H1 (cell line): ENCODE results near the gene CHD1L. TPM values are rescaled to one million over a fixed set of nuclear protein-coding genes. Genes with fewer than 3 reads are reported as not detected.

Experiments
- CTCF ChIA-PET: fragments of 300-600 bp; sonication (Branson Sonifier 250); formaldehyde crosslinking; loops from one replicate; lab custom pipeline; 2021; ENCODE audit not compliant: partially characterized antibody; lab: Charles Lee
- POLR2A ChIA-PET: fragments of 300-600 bp; sonication (Branson Sonifier 250); formaldehyde crosslinking; loops from one replicate; lab custom pipeline; 2021; ENCODE audit warnings: inconsistent platforms; ENCODE audit not compliant: partially characterized antibody; lab: Charles Lee
- DNase-seq, 2 experiments: peaks; one replicate each; pipeline versions ENCODE4 v3.0.0 to v3.0.0-alpha.2; 2010 to 2022; ENCODE audit warnings: low spot score in 2 of 2, low read depth in 1 of 2, mixed read lengths in 1 of 2
- FAIRE-seq: peaks from 2 replicates; lab custom pipeline; 2011; peaks lifted over from hg19 to GRCh38; lab: Jason Lieb, UNC
- H2AFZ ChIP-seq: 2 replicates; pipeline ENCODE4 v1.8.1; 2012; ENCODE audit warnings: low read length, inconsistent platforms
- H2AK5ac ChIP-seq: 2 replicates; pipeline ENCODE4 v1.6.1; 2013; ENCODE audit warnings: low read depth, low read length
- H2BK120ac ChIP-seq: replicated peaks from 2 replicates; pipeline ENCODE3; 2013; ENCODE audit warnings: low read depth, low read length, inconsistent platforms
- H2BK12ac ChIP-seq: 2 replicates; pipeline ENCODE4 v1.6.1; 2013; ENCODE audit warnings: low read depth, low read length
- H2BK15ac ChIP-seq: 2 replicates; pipeline ENCODE4 v1.6.1; 2013; ENCODE audit warnings: low read length
- H2BK20ac ChIP-seq: 2 replicates; pipeline ENCODE4 v1.6.1; 2013; ENCODE audit warnings: low read length
- H2BK5ac ChIP-seq: 2 replicates; pipeline ENCODE4 v1.6.1; 2013; ENCODE audit warnings: low read depth, low read length
- H3K14ac ChIP-seq: 2 replicates; pipeline ENCODE4 v1.6.1; 2013; ENCODE audit warnings: inconsistent platforms; ENCODE audit not compliant: insufficient read length
- H3K18ac ChIP-seq: 2 replicates; pipeline ENCODE4 v1.6.1; 2013; ENCODE audit warnings: low read length; ENCODE audit errors: extremely low read depth
- H3K23ac ChIP-seq: 2 replicates; pipeline ENCODE4 v1.6.1; 2013; ENCODE audit warnings: inconsistent platforms; ENCODE audit not compliant: insufficient read length
- H3K23me2 ChIP-seq: 2 replicates; pipeline ENCODE4 v1.6.1; 2013; ENCODE audit warnings: low read depth, low read length
- H3K27ac ChIP-seq: 2 replicates; pipeline ENCODE4 v1.6.1; 2011; ENCODE audit warnings: low read depth, low read length, inconsistent platforms
- H3K27me3 ChIP-seq, 4 experiments: replicated peaks in 1 of 4; 1 replicate in 1 of 4; 2 replicates in 3 of 4; pipeline versions ENCODE4 v1.6.1 to v1.8.1; 2011 to 2013; ENCODE audit warnings: low read length in 3 of 4, mild to moderate bottlenecking in 3 of 4, inconsistent platforms in 2 of 4, mixed read lengths in 2 of 4, moderate library complexity in 1 of 4; ENCODE audit not compliant: control insufficient read depth in 3 of 4, insufficient read depth in 3 of 4; ENCODE audit errors: extremely low read depth in 1 of 4
- H3K36me3 ChIP-seq, 4 experiments: 2 replicates each; pipeline versions ENCODE4 v1.6.1 to v1.8.1; 2011 to 2013; ENCODE audit warnings: mild to moderate bottlenecking in 4 of 4, low read length in 3 of 4, moderate library complexity in 2 of 4, control low read depth in 1 of 4, inconsistent platforms in 1 of 4; ENCODE audit not compliant: insufficient read depth in 4 of 4, control insufficient read depth in 2 of 4
- H3K4ac ChIP-seq: replicated peaks from 2 replicates; pipeline ENCODE3; 2013; ENCODE audit warnings: low read length, low read depth, mixed read lengths, inconsistent platforms; ENCODE audit not compliant: insufficient read length
- H3K4me1 ChIP-seq, 4 experiments: replicated peaks in 1 of 4; 1 replicate in 1 of 4; 2 replicates in 3 of 4; pipeline versions ENCODE4 v1.6.1 to v1.8.1; 2011 to 2013; ENCODE audit warnings: low read length in 3 of 4, inconsistent platforms in 2 of 4, mixed read lengths in 1 of 4; ENCODE audit not compliant: insufficient read depth in 4 of 4, control insufficient read depth in 3 of 4
- H3K4me2 ChIP-seq, 2 experiments: 2 replicates each; pipeline versions ENCODE4 v1.6.1 to v1.8.1; 2011 to 2013; ENCODE audit warnings: low read depth in 2 of 2, low read length in 2 of 2, control low read depth in 1 of 2, inconsistent platforms in 1 of 2, mild to moderate bottlenecking in 1 of 2; ENCODE audit not compliant: insufficient read depth in 1 of 2
- H3K4me3 ChIP-seq, 4 experiments: fragments of 200-600, 300-600 bp in 1 of 4; sonication (generic), shearing (Covaris generic), sonication (Bioruptor Twin) in 1 of 4; 2 replicates each; pipeline versions ENCODE4 v1.5.1 to v1.8.1; 2011 to 2016; ENCODE audit warnings: low read length in 4 of 4, low read depth in 3 of 4, control low read depth in 2 of 4, inconsistent platforms in 2 of 4, mild to moderate bottlenecking in 2 of 4, mixed read lengths in 1 of 4, moderate library complexity in 1 of 4; ENCODE audit not compliant: insufficient read depth in 2 of 4; ENCODE audit errors: extremely low read depth in 1 of 4
- H3K56ac ChIP-seq: replicated peaks from 2 replicates; pipeline ENCODE3; 2013; ENCODE audit warnings: low read depth, mild to moderate bottlenecking, mixed read lengths, low read length, inconsistent platforms; ENCODE audit not compliant: insufficient read length
- H3K79me1 ChIP-seq: 2 replicates; pipeline ENCODE4 v1.6.1; 2013; ENCODE audit warnings: low read depth, low read length, control low read depth
- H3K79me2 ChIP-seq, 2 experiments: 2 replicates each; pipeline versions ENCODE4 v1.6.1 to v1.8.1; 2012 to 2013; ENCODE audit warnings: low read length in 2 of 2, mild to moderate bottlenecking in 2 of 2, inconsistent platforms in 1 of 2; ENCODE audit not compliant: insufficient read depth in 2 of 2, control insufficient read depth in 1 of 2
- H3K9ac ChIP-seq, 4 experiments: replicated peaks in 1 of 4; 1 replicate in 1 of 4; 2 replicates in 3 of 4; pipeline versions ENCODE4 v1.6.1 to v1.8.1; 2011 to 2013; ENCODE audit warnings: low read depth in 3 of 4, low read length in 3 of 4, control low read depth in 2 of 4, mild to moderate bottlenecking in 2 of 4, moderate library complexity in 2 of 4, inconsistent platforms in 1 of 4; ENCODE audit errors: extremely low read depth in 1 of 4
- H3K9me3 ChIP-seq, 2 experiments: 2 replicates each; pipeline versions ENCODE4 v1.6.1 to v1.8.1; 2012 to 2013; ENCODE audit warnings: mild to moderate bottlenecking in 2 of 2, moderate library complexity in 2 of 2, control low read depth in 1 of 2, inconsistent platforms in 1 of 2, low read depth in 1 of 2, low read length in 1 of 2, mixed read lengths in 1 of 2; ENCODE audit not compliant: insufficient read depth in 2 of 2
- H4K20me1 ChIP-seq, 2 experiments: replicated peaks in 1 of 2; 2 replicates each; pipeline versions ENCODE3 to v1.8.1; 2011 to 2013; ENCODE audit warnings: inconsistent platforms in 2 of 2, low read length in 2 of 2, mild to moderate bottlenecking in 1 of 2; ENCODE audit not compliant: insufficient read depth in 2 of 2, control insufficient read depth in 1 of 2
- H4K5ac ChIP-seq: 2 replicates; pipeline ENCODE4 v1.6.1; 2013; ENCODE audit warnings: low read length, low read depth, mixed read lengths, inconsistent platforms; ENCODE audit not compliant: insufficient read length
- H4K8ac ChIP-seq: 2 replicates; pipeline ENCODE4 v1.8.0; 2013; ENCODE audit warnings: mild to moderate bottlenecking, moderate library complexity, low read length, inconsistent platforms; ENCODE audit not compliant: insufficient read depth; ENCODE audit errors: extremely low read depth
- H4K91ac ChIP-seq: replicated peaks from 2 replicates; pipeline ENCODE3; 2013; ENCODE audit warnings: low read length, mixed read lengths, inconsistent platforms; ENCODE audit not compliant: insufficient read length
- BRCA1 ChIP-seq: IDR thresholded peaks from 2 replicates; pipeline ENCODE4 v1.6.1; 2012; ENCODE audit warnings: low read depth, low read length, improper control_type of control experiment
- CEBPB ChIP-seq: IDR thresholded peaks from 2 replicates; pipeline ENCODE4 v1.6.1; 2012; ENCODE audit warnings: low read depth, low read length
- CREB1 ChIP-seq: IDR thresholded peaks from 2 replicates; pipeline ENCODE4 v1.6.1; 2012; ENCODE audit warnings: inconsistent platforms
- CTBP2 ChIP-seq: IDR thresholded peaks from 2 replicates; pipeline ENCODE4 v1.7.0; 2011; ENCODE audit warnings: borderline replicate concordance, mild to moderate bottlenecking, moderate library complexity, mixed read lengths, low read length; ENCODE audit not compliant: insufficient read depth, insufficient read length
- KDM5A ChIP-seq: fragments of 200-600 bp; IDR thresholded peaks from 2 replicates; pipeline ENCODE4 v1.7.1; 2012; ENCODE audit warnings: mild to moderate bottlenecking, low read length, inconsistent platforms, mixed read lengths
- MAFK ChIP-seq: IDR thresholded peaks from 2 replicates; pipeline ENCODE4 v1.6.1; 2012; ENCODE audit warnings: low read depth, mild to moderate bottlenecking, improper control_type of control experiment, low read length
- SIRT6 ChIP-seq: IDR thresholded peaks from one replicate; pipeline ENCODE4 v1.7.1; 2012; ENCODE audit warnings: low read length, inconsistent platforms
- TBP ChIP-seq: IDR thresholded peaks from 2 replicates; pipeline ENCODE4 v1.6.1; 2011; ENCODE audit warnings: low read depth, low read length, improper control_type of control experiment
- WGBS, 2 experiments: shearing (Covaris generic) in 1 of 2; methylation state at CpG; one replicate each; pipeline versions ENCODE4 v1.1.6 to v1.1.7; 2013 to 2015; ENCODE audit warnings: low lambda C conversion rate in 2 of 2, mixed read lengths in 2 of 2, inconsistent platforms in 1 of 2, low coverage in 1 of 2, missing lambda C conversion rate in 1 of 2; ENCODE audit not compliant: insufficient replicate concordance in 2 of 2, insufficient coverage in 1 of 2, insufficient read length in 1 of 2; ENCODE audit errors: extremely low coverage in 1 of 2, missing lambda C conversion rate in 1 of 2; 5-methylcytosine and 5-hydroxymethylcytosine counted together
- polyA plus RNA-seq, 7 experiments: library from polyadenylated mRNA; depleted of rRNA in 3 of 7; stranded (reverse) in 5 of 7; unstranded in 2 of 7; fragments of >200 nt in 5 of 7; fragments of 200-250 nt in 2 of 7; gene quantifications; 1 replicate in 5 of 7; 2 replicates in 1 of 7; 4 replicates in 1 of 7; pipeline versions ENCODE4 v1.2.1 to v1.2.3, GENCODE V29; 2011 to 2013; ENCODE audit warnings: missing spikeins in 2 of 7, mixed read lengths in 2 of 7
- total RNA-seq: library from RNA; stranded (reverse); fragmentation: NEBNext Ultra II Directional; extraction: Animal tissue kit (Norgen Biotek cat#: 25700); gene quantifications from 2 replicates; pipeline ENCODE4 v1.2.1, GENCODE V29; 2021

Gene CHD1L
- total and polyA plus RNA-seq, 2 of the 8 experiments (the other 6 are each of a cell fraction or from before 2014, with no cell fraction given), result 20.2 to 51.2 TPM

GRCh38 chr1:147201786-147202185 lies 40.7 kb upstream of the CHD1L start:
- Histone ChIP-seq H3K14ac (no peak overlapping the region), H3K79me2 (no peaks in the 10 kb centered on the region), H3K18ac (no peak overlapping the region), H3K9me3 (no peaks in the 10 kb centered on the region), H2BK15ac (no peak overlapping the region), H3K4me1 (no peaks in the 10 kb centered on the region), H3K36me3 (no peaks in the 10 kb centered on the region), H3K56ac (no peak overlapping the region), H2BK12ac (no peak overlapping the region), H2BK5ac (no peak overlapping the region), H4K8ac (no peak overlapping the region), H3K23ac (no peak overlapping the region), H4K91ac (no peak overlapping the region), H4K20me1 (no peaks in the 10 kb centered on the region), H3K23me2 (no peaks in the 10 kb centered on the region), H3K4me2 (no peak overlapping the region), H4K5ac (no peak overlapping the region), H3K79me1 (no peaks in the 10 kb centered on the region), H3K27me3 (no peaks in the 10 kb centered on the region), H2AFZ (no peak overlapping the region), H2BK120ac (no peak overlapping the region), H2AK5ac (no peak overlapping the region), H3K27ac (no peak overlapping the region), H3K4me3 (no peak overlapping the region), H3K4ac (no peak overlapping the region), H2BK20ac (no peak overlapping the region), H3K9ac (no peak overlapping the region)
- FAIRE-seq, result no peak
- POLR2A ChIA-PET, result interaction anchor here (2.1 kb wide), 1 partner anchor 29 kb away, joined by 6 read pairs; no protein-coding TSS in a partner anchor
- 100% methylated on average over 1 of the region's 1 CpG; no CpG with 5 or more reads in 1 of the 2 experiments for WGBS, 2 experiments
- CTCF ChIA-PET, result no interaction called here
- no peak for DNase-seq
- TF ChIP-seq CTBP2, result no peak
- no peak for TF ChIP-seq CREB1
- TF ChIP-seq TBP, result no peak
- TF ChIP-seq KDM5A, result no peak
- TF ChIP-seq SIRT6, result no peak
- TF ChIP-seq CEBPB, result no peak
- TF ChIP-seq BRCA1, result no peak
- no peak for TF ChIP-seq MAFK
